Lung (tissue), 12 donors: ENCODE results near the gene STOML1. TPM values are rescaled to one million over a fixed set of nuclear protein-coding genes. Genes with fewer than 3 reads are reported as not detected.

Experiments used
- ATAC-seq: fragments of 200-7000 bp; cut with Tn5 transposase; one replicate; pipeline ENCODE4 v1.9.1; 2020; ENCODE audit warnings: moderate number of reproducible peaks; ENCODE audit not compliant: insufficient read depth, low FRiP score
- DNase-seq, 3 donors: peaks; one replicate each; pipeline ENCODE4 v3.0.0-alpha.2; 2013 to 2017
- H3K27ac ChIP-seq, 2 donors: one replicate each; pipeline ENCODE4 v1.5.1; 2013; ENCODE audit warnings: mild to moderate bottlenecking in 2 of 2, moderate library complexity in 2 of 2, control low read depth in 1 of 2, inconsistent platforms in 1 of 2, low read depth in 1 of 2, low read length in 1 of 2
- H3K27me3 ChIP-seq, 3 donors: one replicate each; pipeline ENCODE4 v1.5.1; 2013; ENCODE audit warnings: low read length in 2 of 3; ENCODE audit not compliant: control insufficient read depth in 3 of 3, insufficient read depth in 3 of 3
- H3K36me3 ChIP-seq, 4 donors: one replicate each; pipeline ENCODE4 v1.5.1; 2013; ENCODE audit warnings: low read length in 4 of 4, mild to moderate bottlenecking in 1 of 4, moderate library complexity in 1 of 4; ENCODE audit not compliant: control insufficient read depth in 4 of 4, insufficient read depth in 4 of 4
- H3K4me1 ChIP-seq, 5 donors: one replicate each; pipeline ENCODE4 v1.5.1; 2013; ENCODE audit warnings: low read length in 5 of 5, mild to moderate bottlenecking in 2 of 5, moderate library complexity in 1 of 5; ENCODE audit not compliant: control insufficient read depth in 5 of 5, insufficient read depth in 5 of 5
- H3K4me3 ChIP-seq: one replicate; pipeline ENCODE4 v1.5.1; 2013; ENCODE audit warnings: mild to moderate bottlenecking, control low read depth, moderate library complexity
- H3K9ac ChIP-seq, 2 donors: one replicate each; pipeline ENCODE4 v1.5.1; 2013; ENCODE audit warnings: low read length in 2 of 2, control low read depth in 1 of 2; ENCODE audit not compliant: insufficient read depth in 1 of 2
- H3K9me3 ChIP-seq, 4 donors: one replicate each; pipeline ENCODE4 v1.5.1; 2013; ENCODE audit warnings: low read length in 3 of 4, mild to moderate bottlenecking in 1 of 4, moderate library complexity in 1 of 4; ENCODE audit not compliant: control insufficient read depth in 4 of 4, insufficient read depth in 3 of 4
- CTCF ChIP-seq: IDR thresholded peaks from 2 replicates; pipeline ENCODE4 v1.5.1; 2012; ENCODE audit warnings: mild to moderate bottlenecking; ENCODE audit errors: control extremely low read depth, extremely low read depth
- whole genome bisulfite sequencing, 2 donors: extraction: QIAGEN DNeasy Blood & Tissue Kit; methylation state at CpG; one replicate each; pipeline ENCODE4 v1.1.7; 2013; 5-methylcytosine and 5-hydroxymethylcytosine counted together
- polyA plus RNA-seq, 2 donors: library from polyadenylated mRNA; stranded (reverse); fragments of 200-250 nt; gene quantifications; one replicate each; pipeline ENCODE4 v1.2.1, GENCODE V29; 2013
- total RNA-seq, 2 donors: library from RNA; depleted of rRNA in 1 of 2; stranded (reverse); fragments of >200 nt in 1 of 2; gene quantifications; one replicate each; pipeline ENCODE4 v1.2.1, GENCODE V29; 2014 to 2021
- donor health status: control.
- donor health status: control.
- donor health status: Bipolar disorder and iron deficiency.
- donor health status: healthy.
- donor health status: DM: yes; HTN: yes; CAD: no.

STOML1 gene
- total and polyA plus RNA-seq, 4 donors: 10.3 to 35.4 (median 26.9) TPM

DNA sequence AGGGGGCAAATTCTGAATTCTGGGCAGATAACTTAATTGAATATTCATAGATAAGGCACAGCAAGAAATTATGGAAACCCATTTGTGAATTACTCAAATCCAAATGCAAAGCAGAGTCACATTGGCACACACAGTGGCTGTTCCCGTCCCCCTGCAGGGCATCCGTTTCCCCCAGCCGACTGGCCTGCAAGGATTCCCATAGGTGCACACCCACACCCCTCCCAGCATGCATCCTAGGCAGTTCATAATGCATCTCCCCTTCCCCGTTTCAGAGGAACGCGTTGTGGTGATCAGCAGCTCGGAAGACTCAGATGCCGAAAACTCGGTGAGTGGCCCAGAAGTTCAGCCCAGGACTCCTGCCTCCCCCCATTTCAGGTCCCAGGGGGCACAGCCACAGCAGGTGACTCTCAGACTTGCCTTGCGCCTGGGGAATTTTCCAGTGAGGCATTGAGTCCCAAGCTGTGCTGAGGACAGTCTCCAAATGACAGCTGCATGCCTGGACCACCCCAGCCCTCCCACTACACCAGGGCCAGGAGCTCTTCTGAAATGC, 42.2 kb upstream of the STOML1 start:
- Histone ChIP-seq H3K4me3 (no peak overlapping the region), H3K27ac (no peak overlapping the region), H3K27me3 (no peaks in the 10 kb centered on the region), H3K4me1 (peaks cover 0 to 4% (median 0%) of the 10 kb centered on the region in 5 donors), H3K36me3 (peaks cover 9 to 61% (median 24%) of the 10 kb centered on the region in 4 donors), H3K9ac (no peak overlapping the region), H3K9me3 (no peaks in the 10 kb centered on the region)
- DNase-seq (no peak), ATAC-seq (no peak)
- WGBS, 2 donors: 84 to 97% methylated on average over 10 of the region's 10 CpGs
- TF ChIP-seq CTCF: no peak

DNA sequence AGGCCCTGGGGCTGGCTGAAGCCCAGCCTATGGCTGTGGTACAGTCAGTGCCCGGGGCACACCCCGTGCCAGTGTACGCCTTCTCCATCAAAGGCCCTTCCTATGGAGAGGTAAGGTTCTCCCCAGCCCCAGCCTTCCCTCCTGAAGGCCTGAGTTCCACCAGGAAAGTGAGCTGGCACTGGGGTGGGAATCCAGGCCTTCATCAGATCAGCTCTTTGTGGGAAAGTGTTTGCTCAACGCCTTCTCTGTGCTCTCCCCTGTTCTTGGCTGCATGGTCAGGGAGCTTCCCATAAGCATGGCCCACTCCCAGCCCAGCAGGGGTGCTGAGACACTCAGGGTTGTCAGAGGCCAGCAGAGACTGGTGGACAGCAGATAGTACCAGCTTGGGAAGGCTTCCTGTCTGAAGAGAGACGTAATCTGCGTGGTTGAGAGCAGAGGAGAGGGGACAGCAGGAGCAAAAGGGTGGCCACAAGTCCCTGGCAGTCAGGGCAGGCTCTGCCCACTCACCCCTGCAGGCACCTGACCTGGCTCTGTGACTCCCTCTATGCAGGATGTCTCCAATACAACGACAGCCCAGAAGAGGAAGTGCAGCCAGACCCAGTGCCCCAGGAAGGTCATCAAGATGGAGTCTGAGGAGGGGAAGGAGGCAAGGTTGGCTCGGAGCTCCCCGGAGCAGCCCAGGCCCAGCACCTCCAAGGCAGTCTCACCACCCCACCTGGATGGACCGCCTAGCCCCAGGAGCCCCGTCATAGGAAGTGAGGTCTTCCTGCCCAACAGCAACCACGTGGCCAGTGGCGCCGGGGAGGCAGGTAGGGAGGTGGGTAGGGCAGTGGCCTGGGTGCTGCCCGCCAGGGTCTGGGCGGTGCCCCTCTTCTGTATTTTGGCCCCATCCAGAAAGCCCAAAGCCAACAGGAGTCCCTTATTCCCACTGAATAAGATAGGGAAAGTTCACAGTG, 40.8 kb upstream of the STOML1 start:
- H3K27ac ChIP-seq: peak overlapping the region in 1 of 2 donors; percentile 28
- H3K9ac ChIP-seq: no peak overlapping the region
- H3K4me1 ChIP-seq: peaks cover 0 to under 1% (median 0%) of the 10 kb centered on the region in 5 donors
- 66 to 79% methylated on average over 16 of the region's 16 CpGs for WGBS, 2 donors
- no peaks in the 10 kb centered on the region for H3K9me3 ChIP-seq
- peaks cover 9 to 60% (median 25%) of the 10 kb centered on the region in 4 donors for H3K36me3 ChIP-seq
- no peak for ATAC-seq
- H3K27me3 ChIP-seq: no peaks in the 10 kb centered on the region
- no peak overlapping the region for H3K4me3 ChIP-seq
- no peak for TF ChIP-seq CTCF
- no peak for DNase-seq

DNA sequence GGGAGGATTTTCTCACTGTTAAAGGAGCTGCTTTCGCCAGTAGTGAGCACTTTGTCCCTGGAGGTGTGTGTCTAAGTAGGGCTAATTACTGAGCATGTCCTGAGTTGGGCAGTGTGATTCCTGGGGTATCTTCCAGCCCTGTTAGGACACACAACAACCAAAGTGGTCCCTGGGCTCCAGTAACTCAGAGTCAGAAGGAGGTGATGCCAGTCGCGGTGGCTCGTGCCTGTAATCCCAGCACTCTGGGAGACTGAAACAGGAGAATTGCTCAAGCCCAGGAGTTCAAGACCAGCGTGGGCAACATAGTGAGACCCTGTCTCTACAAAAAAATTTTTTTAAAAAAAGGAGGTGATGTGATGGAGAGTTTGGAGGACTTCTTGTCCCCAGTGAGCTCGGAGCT, 40.0 kb upstream of the STOML1 start:
- no peaks in the 10 kb centered on the region for H3K9me3 ChIP-seq
- ATAC-seq: no peak
- TF ChIP-seq CTCF: no peak
- WGBS, 2 donors: 94 to 95% methylated on average over 6 of the region's 6 CpGs
- H3K27ac ChIP-seq: no peak overlapping the region
- DNase-seq: no peak
- H3K4me3 ChIP-seq: no peak overlapping the region
- H3K36me3 ChIP-seq: peaks cover 9 to 60% (median 30%) of the 10 kb centered on the region in 4 donors
- H3K27me3 ChIP-seq: no peaks in the 10 kb centered on the region
- peaks cover 0 to 4% (median 0%) of the 10 kb centered on the region in 5 donors for H3K4me1 ChIP-seq
- no peak overlapping the region for H3K9ac ChIP-seq
